Neural cell (in vitro differentiated cells): ENCODE data around the gene LRSAM1. TPM values are rescaled to one million over a fixed set of nuclear protein-coding genes. Genes with fewer than 3 reads are reported as not detected.

ENCODE experiments used
- H2AFZ ChIP-seq: fragments of 200-600, 300-800 bp; sonication (generic), shearing (Covaris generic); 2 replicates; pipeline ENCODE4 v1.6.0; 2014; ENCODE audit warnings: low read depth, mild to moderate bottlenecking, antibody characterized with exemption, low read length, moderate library complexity
- H3F3A ChIP-seq: fragments of 200-600 bp; shearing (Covaris generic); 2 replicates; pipeline ENCODE4 v1.6.1; 2016; ENCODE audit warnings: mild to moderate bottlenecking, moderate library complexity, mixed read lengths, antibody characterized with exemption, low read length; ENCODE audit not compliant: insufficient read depth, poor library complexity, severe bottlenecking
- H3K27ac ChIP-seq: fragments of 200-600, 300-800 bp; sonication (generic), shearing (Covaris generic); 2 replicates; pipeline ENCODE4 v1.5.1; 2014; ENCODE audit warnings: mild to moderate bottlenecking, low read length, moderate library complexity
- H3K27me3 ChIP-seq: fragments of 300-800, 200-600 bp; sonication (generic), shearing (Covaris generic); 2 replicates; pipeline ENCODE4 v1.6.0; 2014; ENCODE audit warnings: mild to moderate bottlenecking, low read depth, low read length, moderate library complexity; ENCODE audit not compliant: insufficient read depth
- H3K36me3 ChIP-seq: fragments of 300-800, 200-600 bp; sonication (generic), shearing (Covaris generic); 2 replicates; pipeline ENCODE4 v1.5.1; 2014; ENCODE audit warnings: mild to moderate bottlenecking, antibody characterized with exemption, low read length, moderate library complexity; ENCODE audit not compliant: insufficient read depth
- H3K4me2 ChIP-seq: fragments of 300-800, 200-600 bp; sonication (generic), shearing (Covaris generic); 2 replicates; pipeline ENCODE4 v1.6.0; 2014; ENCODE audit warnings: mild to moderate bottlenecking, low read length
- H3K4me3 ChIP-seq: fragments of 300-800, 200-600 bp; sonication (generic), shearing (Covaris generic); 2 replicates; pipeline ENCODE4 v1.5.1; 2014; ENCODE audit warnings: mild to moderate bottlenecking, low read length, moderate library complexity
- H3K79me2 ChIP-seq: fragments of 200-600 bp; shearing (Covaris generic); replicated peaks from 2 replicates; pipeline ENCODE4 v1.6.0; 2014; ENCODE audit warnings: mild to moderate bottlenecking, low read length, moderate library complexity; ENCODE audit not compliant: insufficient read depth
- H3K9ac ChIP-seq: fragments of 300-800, 200-600 bp; sonication (generic), shearing (Covaris generic); 2 replicates; pipeline ENCODE4 v1.6.1; 2016; ENCODE audit warnings: mild to moderate bottlenecking, low read length, mixed read lengths
- H3K9me2 ChIP-seq: fragments of 200-600 bp; shearing (Covaris generic); 2 replicates; pipeline ENCODE4 v1.6.1; 2016; ENCODE audit warnings: mild to moderate bottlenecking, low read length, mixed read lengths; ENCODE audit not compliant: insufficient read depth
- H3K9me3 ChIP-seq: fragments of 200-600, 300-800 bp; sonication (generic), shearing (Covaris generic); 2 replicates; pipeline ENCODE4 v1.6.1; 2016; ENCODE audit warnings: mild to moderate bottlenecking, mixed run types, low read length, moderate library complexity, mixed read lengths
- H4K20me1 ChIP-seq: fragments of 200-600 bp; shearing (Covaris generic); 2 replicates; pipeline ENCODE4 v1.6.1; 2016; ENCODE audit warnings: mild to moderate bottlenecking, mixed run types; ENCODE audit not compliant: insufficient read depth
- EP300 ChIP-seq: fragments of 450-650 bp; conservative IDR thresholded peaks from 2 replicates; pipeline ENCODE4 v1.6.1; 2014; ENCODE audit warnings: antibody characterized with exemption, mild to moderate bottlenecking, moderate library complexity; ENCODE audit not compliant: poor library complexity, severe bottlenecking
- EZH2 ChIP-seq: fragments of 200-600, 300-800 bp; shearing (Covaris generic), sonication (generic); IDR thresholded peaks from 2 replicates; pipeline ENCODE4 v1.6.1; 2014; ENCODE audit warnings: antibody characterized with exemption, low read length, borderline replicate concordance, mild to moderate bottlenecking; ENCODE audit not compliant: insufficient read depth, poor library complexity, severe bottlenecking
- MXI1 ChIP-seq: fragments of 450-650 bp; conservative IDR thresholded peaks from 2 replicates; pipeline ENCODE4 v1.6.1; 2014; ENCODE audit warnings: antibody characterized with exemption, mild to moderate bottlenecking; ENCODE audit not compliant: poor library complexity, severe bottlenecking
- POLR2AphosphoS5 ChIP-seq: IDR thresholded peaks from 2 replicates; pipeline ENCODE4 v1.6.1; 2012
- RAD21 ChIP-seq: fragments of 450-650 bp; conservative IDR thresholded peaks from 2 replicates; pipeline ENCODE4 v1.6.1; 2014; ENCODE audit warnings: antibody characterized with exemption, mild to moderate bottlenecking, moderate library complexity
- SMC3 ChIP-seq: fragments of 450-650 bp; conservative IDR thresholded peaks from 2 replicates; pipeline ENCODE4 v1.6.1; 2014; ENCODE audit warnings: antibody characterized with exemption, mild to moderate bottlenecking, moderate library complexity; ENCODE audit not compliant: poor library complexity
- TAF1 ChIP-seq: IDR thresholded peaks from 2 replicates; pipeline ENCODE4 v1.6.1; 2012; ENCODE audit warnings: low read depth
- polyA plus RNA-seq: library from polyadenylated mRNA; depleted of rRNA; stranded (reverse); fragments of >200 nt; gene quantifications from 2 replicates; pipeline ENCODE4 v1.2.3, GENCODE V29; 2014
- TF ChIP-seq, protein P1 (sequence below): fragments of 450-650 bp; IDR thresholded peaks from 2 replicates; pipeline ENCODE4 v1.5.1; 2014; ENCODE audit warnings: antibody characterized with exemption, mild to moderate bottlenecking, moderate library complexity; ENCODE audit not compliant: poor library complexity, severe bottlenecking
- TF ChIP-seq, protein P2 (sequence below): IDR thresholded peaks from 2 replicates; pipeline ENCODE4 v1.6.1; 2012; ENCODE audit warnings: borderline replicate concordance

The LRSAM1 gene
- polyA plus RNA-seq, 1 donor from 2014 or later = 21.6 TPM

DNA sequence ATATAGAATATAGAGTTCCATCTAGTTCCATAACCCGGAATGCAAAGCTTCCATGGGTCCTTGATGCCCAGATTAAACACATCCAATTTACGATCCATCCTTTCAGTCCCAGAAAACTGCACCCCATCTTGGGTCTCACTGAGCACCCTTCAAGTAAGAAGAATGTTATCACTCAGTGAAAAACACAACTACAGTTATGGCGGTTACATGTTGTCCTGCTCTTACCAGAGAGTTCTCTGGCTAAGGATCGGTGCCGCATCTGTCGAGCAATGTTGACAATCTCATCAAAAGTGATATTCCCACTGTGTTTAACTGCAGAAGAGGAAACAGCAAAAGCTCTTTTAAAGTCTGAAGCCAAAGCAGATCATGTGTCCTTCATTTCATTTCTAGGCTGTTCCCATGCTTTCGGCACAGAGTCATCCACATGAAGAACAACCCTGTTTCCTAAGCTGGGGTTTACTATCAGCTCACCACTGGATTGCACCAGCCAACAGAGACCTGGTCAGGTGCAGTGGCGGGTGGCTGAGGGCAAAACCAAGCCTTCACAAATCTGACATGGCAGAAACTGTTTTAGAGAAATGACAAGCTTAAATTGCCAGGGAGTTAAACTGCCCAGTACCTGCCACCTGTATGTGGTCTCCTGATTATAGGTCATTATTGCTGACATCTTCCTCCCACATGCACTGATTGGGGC, 3.1 kb upstream of the LRSAM1 start:
- H4K20me1 ChIP-seq = no peaks in the 10 kb centered on the region
- H3K27ac ChIP-seq = no peak overlapping the region
- H3F3A ChIP-seq = no peaks in the 10 kb centered on the region
- TF ChIP-seq RAD21 (no peak), EP300 (no peak)
- H3K9me2 ChIP-seq = no peaks in the 10 kb centered on the region
- no peak overlapping the region for H3K4me3 ChIP-seq
- no peak overlapping the region for H3K4me2 ChIP-seq
- H3K79me2 ChIP-seq = peaks cover 8% of the 10 kb centered on the region
- H2AFZ ChIP-seq = no peak overlapping the region
- no peaks in the 10 kb centered on the region for H3K9me3 ChIP-seq
- no peak overlapping the region for H3K9ac ChIP-seq
- H3K27me3 ChIP-seq = no peaks in the 10 kb centered on the region
- H3K36me3 ChIP-seq = peaks cover 7% of the 10 kb centered on the region

DNA sequence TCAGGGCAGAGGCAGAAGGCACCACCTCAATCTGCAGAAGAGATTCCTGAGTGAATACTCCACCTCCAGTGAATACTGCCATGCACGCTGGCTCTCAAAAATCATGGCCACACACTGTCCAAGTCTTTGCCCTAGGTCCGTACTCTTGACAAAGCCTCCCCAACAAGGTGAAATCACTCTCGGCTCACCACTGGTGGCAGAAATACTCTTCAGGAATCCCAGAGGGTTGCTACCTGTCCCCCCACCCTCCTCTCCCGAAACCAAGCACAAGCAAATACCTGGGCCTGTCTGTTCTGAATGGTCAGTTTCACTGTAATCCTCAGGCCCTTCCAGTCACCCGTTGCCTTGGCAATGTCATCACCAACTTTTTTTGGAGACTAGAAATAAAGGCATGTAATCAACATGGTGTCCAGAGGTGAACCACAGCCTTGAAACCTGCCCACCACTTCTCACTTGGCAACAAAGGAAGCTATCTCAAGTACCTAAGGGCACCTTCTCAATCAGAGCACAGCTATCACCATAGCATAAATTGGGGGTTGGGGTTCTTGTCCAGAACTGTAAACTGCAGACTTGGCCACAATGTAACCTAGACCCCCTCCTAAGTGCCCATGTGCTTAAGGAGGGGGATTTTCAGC, 1.9 kb upstream of the LRSAM1 start:
- Histone ChIP-seq H3K27ac (no peak overlapping the region), H3K9me3 (no peaks in the 10 kb centered on the region), H4K20me1 (no peaks in the 10 kb centered on the region), H2AFZ (no peak overlapping the region), H3K79me2 (peaks cover 8% of the 10 kb centered on the region), H3F3A (no peaks in the 10 kb centered on the region), H3K9ac (no peak overlapping the region), H3K27me3 (no peaks in the 10 kb centered on the region), H3K9me2 (no peaks in the 10 kb centered on the region), H3K36me3 (peaks cover 1% of the 10 kb centered on the region), H3K4me2 (peak overlapping the region; percentile 27), H3K4me3 (peak overlapping the region; percentile 86)
- TF ChIP-seq MXI1 (no peak), RAD21 (no peak), TAF1 (no peak), POLR2AphosphoS5 (no peak), EZH2 (no peak), SMC3 (no peak)
- TF ChIP-seq, protein P1, sequence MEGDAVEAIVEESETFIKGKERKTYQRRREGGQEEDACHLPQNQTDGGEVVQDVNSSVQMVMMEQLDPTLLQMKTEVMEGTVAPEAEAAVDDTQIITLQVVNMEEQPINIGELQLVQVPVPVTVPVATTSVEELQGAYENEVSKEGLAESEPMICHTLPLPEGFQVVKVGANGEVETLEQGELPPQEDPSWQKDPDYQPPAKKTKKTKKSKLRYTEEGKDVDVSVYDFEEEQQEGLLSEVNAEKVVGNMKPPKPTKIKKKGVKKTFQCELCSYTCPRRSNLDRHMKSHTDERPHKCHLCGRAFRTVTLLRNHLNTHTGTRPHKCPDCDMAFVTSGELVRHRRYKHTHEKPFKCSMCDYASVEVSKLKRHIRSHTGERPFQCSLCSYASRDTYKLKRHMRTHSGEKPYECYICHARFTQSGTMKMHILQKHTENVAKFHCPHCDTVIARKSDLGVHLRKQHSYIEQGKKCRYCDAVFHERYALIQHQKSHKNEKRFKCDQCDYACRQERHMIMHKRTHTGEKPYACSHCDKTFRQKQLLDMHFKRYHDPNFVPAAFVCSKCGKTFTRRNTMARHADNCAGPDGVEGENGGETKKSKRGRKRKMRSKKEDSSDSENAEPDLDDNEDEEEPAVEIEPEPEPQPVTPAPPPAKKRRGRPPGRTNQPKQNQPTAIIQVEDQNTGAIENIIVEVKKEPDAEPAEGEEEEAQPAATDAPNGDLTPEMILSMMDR = no peak
- TF ChIP-seq, protein P2, sequence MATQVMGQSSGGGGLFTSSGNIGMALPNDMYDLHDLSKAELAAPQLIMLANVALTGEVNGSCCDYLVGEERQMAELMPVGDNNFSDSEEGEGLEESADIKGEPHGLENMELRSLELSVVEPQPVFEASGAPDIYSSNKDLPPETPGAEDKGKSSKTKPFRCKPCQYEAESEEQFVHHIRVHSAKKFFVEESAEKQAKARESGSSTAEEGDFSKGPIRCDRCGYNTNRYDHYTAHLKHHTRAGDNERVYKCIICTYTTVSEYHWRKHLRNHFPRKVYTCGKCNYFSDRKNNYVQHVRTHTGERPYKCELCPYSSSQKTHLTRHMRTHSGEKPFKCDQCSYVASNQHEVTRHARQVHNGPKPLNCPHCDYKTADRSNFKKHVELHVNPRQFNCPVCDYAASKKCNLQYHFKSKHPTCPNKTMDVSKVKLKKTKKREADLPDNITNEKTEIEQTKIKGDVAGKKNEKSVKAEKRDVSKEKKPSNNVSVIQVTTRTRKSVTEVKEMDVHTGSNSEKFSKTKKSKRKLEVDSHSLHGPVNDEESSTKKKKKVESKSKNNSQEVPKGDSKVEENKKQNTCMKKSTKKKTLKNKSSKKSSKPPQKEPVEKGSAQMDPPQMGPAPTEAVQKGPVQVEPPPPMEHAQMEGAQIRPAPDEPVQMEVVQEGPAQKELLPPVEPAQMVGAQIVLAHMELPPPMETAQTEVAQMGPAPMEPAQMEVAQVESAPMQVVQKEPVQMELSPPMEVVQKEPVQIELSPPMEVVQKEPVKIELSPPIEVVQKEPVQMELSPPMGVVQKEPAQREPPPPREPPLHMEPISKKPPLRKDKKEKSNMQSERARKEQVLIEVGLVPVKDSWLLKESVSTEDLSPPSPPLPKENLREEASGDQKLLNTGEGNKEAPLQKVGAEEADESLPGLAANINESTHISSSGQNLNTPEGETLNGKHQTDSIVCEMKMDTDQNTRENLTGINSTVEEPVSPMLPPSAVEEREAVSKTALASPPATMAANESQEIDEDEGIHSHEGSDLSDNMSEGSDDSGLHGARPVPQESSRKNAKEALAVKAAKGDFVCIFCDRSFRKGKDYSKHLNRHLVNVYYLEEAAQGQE = no peak
